SK-N-DZ (cell line): ENCODE results near the gene FAM81A.
"Not testable (repeated sequence)": the region's sequence is repeated elsewhere in the genome, so short reads cannot be mapped to it uniquely, and the experiment has no call there.

ENCODE experiments used
- DNase-seq: peaks from one replicate; pipeline ENCODE4 v3.0.0-alpha.2; 2015; ENCODE audit warnings: low spot score

The FAM81A gene

GRCh38 chr15:59484399-59484798 is 46.4 kb downstream of the FAM81A start:
- DNase-seq = no peak

- no peak for DNase-seq
Observed at GRCh38 chr15:59485036-59485435, 47.0 kb downstream of the FAM81A start.

GRCh38 chr15:59489485-59489884 is 51.5 kb downstream of the FAM81A start:
- DNase-seq = not testable (repeated sequence)

GRCh38 chr15:59491062-59491461 is 53.1 kb downstream of the FAM81A start:
- no peak for DNase-seq

- DNase-seq = peak; percentile 61
Observed at GRCh38 chr15:59492389-59493377, 54.7 kb downstream of the FAM81A start.

- DNase-seq = peak; percentile 42
Observed at GRCh38 chr15:59501597-59501996, 63.6 kb downstream of the FAM81A start.

- DNase-seq = no peak
Observed at GRCh38 chr15:59515190-59515589, 77.2 kb downstream of the FAM81A start.

GRCh38 chr15:59516655-59517461 is 78.9 kb downstream of the FAM81A start:
- no peak for DNase-seq

GRCh38 chr15:59519329-59519728 is 81.3 kb downstream of the FAM81A start:
- no peak for DNase-seq

- no peak for DNase-seq
Observed at GRCh38 chr15:59521443-59521842, 83.5 kb downstream of the FAM81A start.

GRCh38 chr15:59522988-59523461 is 85.0 kb downstream of the FAM81A start:
- DNase-seq = no peak

- DNase-seq = no peak
Observed at GRCh38 chr15:59523702-59524101, 85.7 kb downstream of the FAM81A start.

GRCh38 chr15:59524331-59524731 is 86.3 kb downstream of the FAM81A start:
- DNase-seq = no peak

GRCh38 chr15:59526466-59526865 is 88.5 kb downstream of the FAM81A start:
- DNase-seq = not testable (repeated sequence)

GRCh38 chr15:59528429-59528828 is 90.4 kb downstream of the FAM81A start:
- DNase-seq = no peak

- DNase-seq = peak; percentile 81
Observed at GRCh38 chr15:59528961-59529402, 91.0 kb downstream of the FAM81A start.

- no peak for DNase-seq
Observed at GRCh38 chr15:59531066-59531675, 93.2 kb downstream of the FAM81A start.

- peak; percentile 41 for DNase-seq
Observed at GRCh38 chr15:59532770-59533379, 94.9 kb downstream of the FAM81A start.

GRCh38 chr15:59536553-59536952 is 98.6 kb downstream of the FAM81A start:
- no peak for DNase-seq

GRCh38 chr15:59537403-59537802 is 99.4 kb downstream of the FAM81A start:
- DNase-seq = no peak

GRCh38 chr15:59538494-59538893 is 100.5 kb downstream of the FAM81A start:
- no peak for DNase-seq
